Suppressor macrophage (primary cell): ENCODE data around the gene AJUBA.
"Not testable (repeated sequence)": the region's sequence is repeated elsewhere in the genome, so short reads cannot be mapped to it uniquely, and the experiment has no call there.

Experiments used
- DNase-seq, 4 experiments: peaks; one replicate each; pipeline ENCODE4 v3.0.0-alpha.2; 2020 to 2022
- total RNA-seq, 17 experiments: gene quantifications; one replicate each; lab custom pipeline; 2026; ENCODE audit warnings: mixed read lengths in 6 of 17, inconsistent platforms in 3 of 17; lab: John Stamatoyannopoulos, UW

Gene AJUBA
- total RNA-seq, result 0 to 3.5 (median 0) reads per million in 17 experiments

- peak; percentile 75 to 89 (median 83) for DNase-seq
These were observed at the start of gene AJUBA for GRCh38 chr14:22982477-22983245. Gene AJUBA (minus strand): TSS chr14:22982551. CDS start chr14:22982266, 285 bp downstream.

GRCh38 chr14:23030936-23031335, 48.6 kb upstream of the AJUBA start:
- DNase-seq, result no peak

- DNase-seq, result peak in 3 of 4 experiments; percentile 21 to 48 (median 26)
These were observed 46.4 kb upstream of the AJUBA start for GRCh38 chr14:23028799-23029198.

GRCh38 chr14:23025151-23025814, 42.9 kb upstream of the AJUBA start:
- no peak for DNase-seq

GRCh38 chr14:23024612-23025075, 42.3 kb upstream of the AJUBA start:
- DNase-seq, result no peak

GRCh38 chr14:23023795-23024152, 41.4 kb upstream of the AJUBA start:
- no peak for DNase-seq

GRCh38 chr14:23023022-23023794, 40.9 kb upstream of the AJUBA start:
- DNase-seq, result no peak

GRCh38 chr14:23021889-23022442, 39.6 kb upstream of the AJUBA start:
- DNase-seq, result no peak

GRCh38 chr14:23021434-23021833, 39.1 kb upstream of the AJUBA start:
- DNase-seq, result no peak

- no peak for DNase-seq
These were observed 38.1 kb upstream of the AJUBA start for GRCh38 chr14:23020143-23021128.

- no peak for DNase-seq
These were observed 35.8 kb upstream of the AJUBA start for GRCh38 chr14:23018107-23018506.

GRCh38 chr14:23017091-23017490, 34.7 kb upstream of the AJUBA start:
- DNase-seq, result no peak

GRCh38 chr14:23015618-23016017, 33.3 kb upstream of the AJUBA start:
- DNase-seq, result peak in 3 of 4 experiments; percentile 20 to 37 (median 34)

GRCh38 chr14:23013749-23014054, 31.4 kb upstream of the AJUBA start:
- not testable (repeated sequence) for DNase-seq

GRCh38 chr14:23013054-23013748, 30.9 kb upstream of the AJUBA start:
- no peak for DNase-seq

GRCh38 chr14:23009939-23010726, 27.8 kb upstream of the AJUBA start, which contains the start of gene C14orf93:
Gene C14orf93 (minus strand): TSS chr14:23010143. CDS start chr14:22999023, 11,120 bp downstream.
- peak; percentile 71 to 91 (median 80) for DNase-seq

- peak in 1 of 4 experiments; percentile 15 for DNase-seq
These were observed 27.2 kb upstream of the AJUBA start for GRCh38 chr14:23009483-23009938.

GRCh38 chr14:23008831-23009230, 26.5 kb upstream of the AJUBA start:
- DNase-seq, result peak in 2 of 4 experiments; percentile 43 to 49

GRCh38 chr14:23006544-23007419, 24.4 kb upstream of the AJUBA start:
- DNase-seq, result peak; percentile 96 to 98 (median 98)
